Esophagus squamous epithelium (tissue), 5 donors: Measurements from ENCODE around the gene NELFCD. TPM values are rescaled to one million over a fixed set of nuclear protein-coding genes. Genes with fewer than 3 reads are reported as not detected.

Experiments used
- DNase-seq: peaks from one replicate; lab custom pipeline; 2025; lab: John Stamatoyannopoulos, UW
- H3K27ac ChIP-seq, 4 donors: fragments of 200-600 bp; sonication (generic); one replicate each; pipeline ENCODE4 v1.5.1; 2016 to 2019; ENCODE audit warnings: mild to moderate bottlenecking in 1 of 4
- H3K27me3 ChIP-seq, 4 donors: fragments of 200-600 bp; sonication (generic); 1 replicate in 3 of 4; 2 replicates in 1 of 4; pipeline versions ENCODE4 v1.5.1 to v1.6.0; 2017 to 2021; ENCODE audit warnings: antibody characterized with exemption in 1 of 4
- H3K36me3 ChIP-seq, 3 donors: fragments of 200-600 bp; sonication (generic); one replicate each; pipeline ENCODE4 v1.5.1; 2016 to 2019
- H3K4me1 ChIP-seq, 3 donors: fragments of 200-600 bp; sonication (generic); one replicate each; pipeline ENCODE4 v1.5.1; 2017 to 2019
- H3K4me3 ChIP-seq, 4 donors: fragments of 200-600 bp; sonication (generic); 1 replicate in 3 of 4; 2 replicates in 1 of 4; pipeline ENCODE4 v1.5.1; 2016 to 2019; ENCODE audit warnings: mild to moderate bottlenecking in 2 of 4, moderate library complexity in 1 of 4
- H3K9me3 ChIP-seq, 3 donors: fragments of 200-600 bp; sonication (generic); one replicate each; pipeline ENCODE4 v1.5.1; 2016 to 2019
- POLR2A ChIP-seq, 4 donors: fragments of 450-650 bp; IDR thresholded peaks; one replicate each; pipeline ENCODE4 v1.6.1; 2017; ENCODE audit warnings: antibody characterized with exemption in 4 of 4, mild to moderate bottlenecking in 4 of 4, moderate library complexity in 3 of 4
- WGBS, 2 donors: methylation state at CpG; one replicate each; pipeline ENCODE4 v1.1.5; 2018; 5-methylcytosine and 5-hydroxymethylcytosine counted together
- intact Hi-C: fragments of 100-400 bp; cut with DNase I; formaldehyde crosslinking; loops from one replicate; pipeline ENCODE4 v1.15.0; 2022
- total RNA-seq, 4 donors: library from RNA; depleted of rRNA; stranded (reverse); fragments of >200 nt; gene quantifications; one replicate each; pipeline ENCODE4 v1.1.0, GENCODE V29; 2016
- TF ChIP-seq, protein P1 (sequence below), 6 experiments: fragments of 450-650 bp in 4 of 6; fragments of 200-600 bp in 2 of 6; sonication (generic) in 2 of 6; IDR thresholded peaks; one replicate each; pipeline ENCODE4 v1.5.1; 2016 to 2019; ENCODE audit warnings: antibody characterized with exemption in 6 of 6, mild to moderate bottlenecking in 4 of 6, moderate library complexity in 4 of 6
- donor health status: DM: yes; HTN: yes; CAD: no.

The NELFCD gene
- total RNA-seq, 4 donors from 2014 or later, result 40.5 to 64.3 (median 49.9) TPM

DNA sequence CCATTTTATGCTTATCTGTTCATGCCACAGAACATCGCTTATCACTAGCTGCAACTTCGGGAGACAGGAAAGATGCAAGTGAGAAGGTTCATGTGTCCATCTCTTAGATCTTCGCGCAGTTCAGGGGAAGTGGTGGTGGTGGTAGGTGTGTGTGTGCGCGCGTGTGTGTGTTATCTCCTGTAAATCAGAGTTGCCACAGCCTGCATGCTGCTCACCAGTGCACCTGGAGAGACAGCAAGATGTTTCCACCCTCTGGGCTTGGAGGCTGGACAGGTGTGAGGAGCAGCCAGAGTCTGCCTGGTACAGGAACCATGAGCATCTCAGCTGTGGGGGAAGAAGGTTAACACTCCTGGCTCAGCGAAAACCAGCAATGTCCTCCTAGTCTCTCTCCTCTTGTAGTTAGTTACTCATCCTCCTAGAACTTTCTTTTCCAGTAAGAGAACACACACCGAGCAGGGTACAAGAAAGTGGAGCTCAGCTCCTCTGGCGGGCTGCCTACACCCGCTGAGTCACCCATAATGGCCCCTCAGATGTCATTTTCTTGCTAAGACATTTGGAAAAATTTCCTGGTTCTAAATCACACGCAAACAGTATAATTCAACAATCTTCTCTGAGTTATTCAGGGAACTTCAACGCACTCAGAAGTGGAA, 33.0 kb downstream of the NELFCD start:
- Histone ChIP-seq H3K4me3 (no peak overlapping the region), H3K27me3 (no peaks in the 10 kb centered on the region), H3K36me3 (no peaks in the 10 kb centered on the region), H3K4me1 (peaks cover 7 to 37% (median 16%) of the 10 kb centered on the region in 3 donors), H3K27ac (no peak overlapping the region), H3K9me3 (no peaks in the 10 kb centered on the region)
- no peak for DNase-seq
- intact Hi-C loops, result no loop called here
- WGBS, 2 donors, result 66 to 75% methylated on average over 13 of the region's 13 CpGs
- TF ChIP-seq, protein P1, sequence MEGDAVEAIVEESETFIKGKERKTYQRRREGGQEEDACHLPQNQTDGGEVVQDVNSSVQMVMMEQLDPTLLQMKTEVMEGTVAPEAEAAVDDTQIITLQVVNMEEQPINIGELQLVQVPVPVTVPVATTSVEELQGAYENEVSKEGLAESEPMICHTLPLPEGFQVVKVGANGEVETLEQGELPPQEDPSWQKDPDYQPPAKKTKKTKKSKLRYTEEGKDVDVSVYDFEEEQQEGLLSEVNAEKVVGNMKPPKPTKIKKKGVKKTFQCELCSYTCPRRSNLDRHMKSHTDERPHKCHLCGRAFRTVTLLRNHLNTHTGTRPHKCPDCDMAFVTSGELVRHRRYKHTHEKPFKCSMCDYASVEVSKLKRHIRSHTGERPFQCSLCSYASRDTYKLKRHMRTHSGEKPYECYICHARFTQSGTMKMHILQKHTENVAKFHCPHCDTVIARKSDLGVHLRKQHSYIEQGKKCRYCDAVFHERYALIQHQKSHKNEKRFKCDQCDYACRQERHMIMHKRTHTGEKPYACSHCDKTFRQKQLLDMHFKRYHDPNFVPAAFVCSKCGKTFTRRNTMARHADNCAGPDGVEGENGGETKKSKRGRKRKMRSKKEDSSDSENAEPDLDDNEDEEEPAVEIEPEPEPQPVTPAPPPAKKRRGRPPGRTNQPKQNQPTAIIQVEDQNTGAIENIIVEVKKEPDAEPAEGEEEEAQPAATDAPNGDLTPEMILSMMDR (IDR thresholded peaks at IDR 0.05), result no peak
- TF ChIP-seq POLR2A (IDR thresholded peaks at IDR 0.05), result no peak

DNA sequence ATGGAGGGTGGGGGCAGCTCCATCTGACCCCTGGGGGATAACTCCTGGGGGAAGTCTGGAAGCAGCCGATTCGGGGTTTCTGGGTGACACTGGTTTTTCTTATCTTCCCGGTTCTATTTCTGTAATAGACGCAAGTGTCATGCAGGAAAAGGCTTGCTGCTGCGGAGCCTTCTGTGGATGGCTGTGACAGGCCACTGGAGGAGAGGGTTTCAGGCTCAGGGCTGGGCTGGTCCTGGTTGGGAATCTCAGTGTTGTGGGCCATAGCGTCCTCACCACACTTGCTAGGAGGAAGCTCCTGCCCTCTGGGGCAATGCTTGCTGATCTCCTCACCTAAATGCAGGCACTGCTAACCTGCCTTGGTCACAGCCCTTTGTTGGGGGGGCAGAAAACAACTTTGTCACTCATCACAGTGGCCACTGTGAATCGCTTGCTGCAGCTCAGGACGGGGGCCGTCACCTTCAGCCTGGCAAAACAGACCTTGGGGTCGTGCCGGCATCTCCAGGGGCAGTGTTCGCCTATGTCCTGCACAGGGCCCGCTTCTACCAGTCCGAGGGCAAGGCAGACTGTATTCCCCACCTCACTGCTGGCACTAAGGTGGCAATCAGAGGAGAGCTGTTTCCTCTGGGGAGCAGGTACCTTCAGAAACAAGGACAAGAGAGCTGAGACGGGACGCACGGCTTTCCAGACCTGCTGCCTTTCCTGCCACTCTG, 33.8 kb downstream of the NELFCD start:
- Histone ChIP-seq H3K36me3 (no peaks in the 10 kb centered on the region), H3K27ac (no peak overlapping the region), H3K4me3 (no peak overlapping the region), H3K27me3 (no peaks in the 10 kb centered on the region), H3K4me1 (peaks cover 7 to 34% (median 14%) of the 10 kb centered on the region in 3 donors), H3K9me3 (no peaks in the 10 kb centered on the region)
- TF ChIP-seq POLR2A (IDR thresholded peaks at IDR 0.05), result no peak
- TF ChIP-seq, protein P1 (IDR thresholded peaks at IDR 0.05), result no peak
- intact Hi-C loops, result no loop called here
- WGBS, 2 donors, result 86 to 88% methylated on average over 5 to 7 of the region's 17 CpGs
- no peak for DNase-seq

DNA sequence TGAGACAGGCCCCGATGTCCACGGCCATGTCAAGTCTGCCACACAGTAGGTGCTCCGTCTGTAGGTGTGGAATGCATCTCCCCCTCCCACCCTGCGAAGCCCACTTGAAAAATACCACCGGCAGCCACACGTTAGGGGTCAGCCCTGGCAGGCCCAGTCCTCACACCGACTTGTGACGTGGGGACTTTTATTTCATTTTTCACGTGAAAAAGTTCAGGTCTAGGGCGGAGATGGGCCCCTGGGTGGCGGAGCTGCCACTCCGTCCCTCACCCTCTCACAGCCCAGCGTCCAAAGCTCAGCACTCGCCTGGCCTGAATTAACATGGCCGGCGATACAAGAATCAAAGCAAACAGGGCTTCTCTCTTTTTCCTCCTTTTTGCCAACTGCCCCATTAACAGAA, 34.4 kb downstream of the NELFCD start:
- intact Hi-C loops, result no loop called here
- 88 to 90% methylated on average over 8 to 16 of the region's 16 CpGs for WGBS, 2 donors

DNA sequence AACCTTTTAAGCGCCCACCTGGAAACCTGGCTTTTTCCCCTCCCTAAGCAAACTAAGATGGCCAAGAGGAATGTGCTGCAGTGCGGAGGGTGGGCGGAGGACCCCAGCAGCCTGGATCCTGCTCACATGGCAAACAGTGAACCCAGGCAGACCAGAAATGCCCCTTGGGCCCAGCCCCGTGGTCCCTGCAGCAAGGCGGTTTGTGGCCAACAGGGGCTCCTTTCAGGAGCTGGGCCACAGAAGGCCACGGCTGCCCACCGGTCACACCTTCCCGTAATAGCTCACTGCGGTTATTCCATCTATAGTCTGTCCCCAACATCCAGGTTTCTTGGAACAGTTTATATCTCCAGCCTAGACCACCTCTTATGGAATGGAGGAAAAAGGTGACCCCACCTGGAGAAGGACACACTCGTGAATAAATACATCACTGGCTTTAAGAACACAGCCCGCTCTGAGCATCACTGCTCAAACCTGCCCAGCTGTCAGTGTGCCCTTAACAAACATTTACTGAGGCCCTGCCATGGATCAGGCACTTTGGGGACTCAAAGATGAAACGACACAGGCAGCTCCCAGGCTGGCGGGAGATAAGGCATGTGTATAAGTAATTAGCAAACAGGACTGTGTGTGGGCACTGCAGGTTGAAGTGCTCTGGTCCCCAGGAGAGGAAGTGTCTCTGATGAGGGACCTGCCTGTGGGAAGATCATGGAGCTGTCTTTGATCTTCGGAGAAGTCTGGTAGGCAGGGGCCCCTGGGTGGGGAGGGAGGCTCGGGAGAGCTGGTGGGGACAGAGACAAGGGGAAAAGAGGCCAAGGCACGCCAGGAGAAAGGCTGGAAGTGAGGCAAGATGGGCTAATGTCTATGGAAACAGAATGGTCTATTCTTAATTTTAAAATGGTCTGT, 35.0 kb downstream of the NELFCD start:
- DNase-seq, result no peak
- WGBS, 2 donors, result 73 to 80% methylated on average over 10 to 15 of the region's 16 CpGs
- Histone ChIP-seq H3K4me1 (peaks cover 0 to 28% (median 2%) of the 10 kb centered on the region in 3 donors), H3K4me3 (no peak overlapping the region), H3K27ac (no peak overlapping the region), H3K9me3 (no peaks in the 10 kb centered on the region), H3K36me3 (no peaks in the 10 kb centered on the region), H3K27me3 (no peaks in the 10 kb centered on the region)
- TF ChIP-seq, protein P1 (IDR thresholded peaks at IDR 0.05), result no peak
- no peak for TF ChIP-seq POLR2A (IDR thresholded peaks at IDR 0.05)
- intact Hi-C loops, result no loop called here

More for the DNA sequence above, 34.4 kb downstream of the NELFCD start:
- Histone ChIP-seq H3K4me1 (peaks cover 3 to 28% (median 8%) of the 10 kb centered on the region in 3 donors), H3K9me3 (no peaks in the 10 kb centered on the region), H3K4me3 (no peak overlapping the region), H3K36me3 (no peaks in the 10 kb centered on the region), H3K27me3 (no peaks in the 10 kb centered on the region), H3K27ac (no peak overlapping the region)
- DNase-seq, result no peak
- TF ChIP-seq, protein P1 (IDR thresholded peaks at IDR 0.05), result no peak
- no peak for TF ChIP-seq POLR2A (IDR thresholded peaks at IDR 0.05)
